H1 (cell line): Measurements from ENCODE around the gene SIRT5. TPM values are rescaled to one million over a fixed set of nuclear protein-coding genes. Genes with fewer than 3 reads are reported as not detected.

Experiments used
- CTCF ChIA-PET: fragments of 300-600 bp; sonication (Branson Sonifier 250); formaldehyde crosslinking; loops from one replicate; lab custom pipeline; 2021; ENCODE audit not compliant: partially characterized antibody; lab: Charles Lee
- POLR2A ChIA-PET: fragments of 300-600 bp; sonication (Branson Sonifier 250); formaldehyde crosslinking; loops from one replicate; lab custom pipeline; 2021; ENCODE audit warnings: inconsistent platforms; ENCODE audit not compliant: partially characterized antibody; lab: Charles Lee
- DNase-seq, 2 experiments: peaks; one replicate each; pipeline versions ENCODE4 v3.0.0 to v3.0.0-alpha.2; 2010 to 2022; ENCODE audit warnings: low spot score in 2 of 2, low read depth in 1 of 2, mixed read lengths in 1 of 2
- FAIRE-seq: peaks from 2 replicates; lab custom pipeline; 2011; peaks lifted over from hg19 to GRCh38; lab: Jason Lieb, UNC
- H2AFZ ChIP-seq: 2 replicates; pipeline ENCODE4 v1.8.1; 2012; ENCODE audit warnings: low read length, inconsistent platforms
- H2AK5ac ChIP-seq: 2 replicates; pipeline ENCODE4 v1.6.1; 2013; ENCODE audit warnings: low read depth, low read length
- H2BK120ac ChIP-seq: replicated peaks from 2 replicates; pipeline ENCODE3; 2013; ENCODE audit warnings: low read depth, low read length, inconsistent platforms
- H2BK12ac ChIP-seq: 2 replicates; pipeline ENCODE4 v1.6.1; 2013; ENCODE audit warnings: low read depth, low read length
- H2BK15ac ChIP-seq: 2 replicates; pipeline ENCODE4 v1.6.1; 2013; ENCODE audit warnings: low read length
- H2BK20ac ChIP-seq: 2 replicates; pipeline ENCODE4 v1.6.1; 2013; ENCODE audit warnings: low read length
- H2BK5ac ChIP-seq: 2 replicates; pipeline ENCODE4 v1.6.1; 2013; ENCODE audit warnings: low read depth, low read length
- H3K14ac ChIP-seq: 2 replicates; pipeline ENCODE4 v1.6.1; 2013; ENCODE audit warnings: inconsistent platforms; ENCODE audit not compliant: insufficient read length
- H3K18ac ChIP-seq: 2 replicates; pipeline ENCODE4 v1.6.1; 2013; ENCODE audit warnings: low read length; ENCODE audit errors: extremely low read depth
- H3K23ac ChIP-seq: 2 replicates; pipeline ENCODE4 v1.6.1; 2013; ENCODE audit warnings: inconsistent platforms; ENCODE audit not compliant: insufficient read length
- H3K23me2 ChIP-seq: 2 replicates; pipeline ENCODE4 v1.6.1; 2013; ENCODE audit warnings: low read depth, low read length
- H3K27ac ChIP-seq: 2 replicates; pipeline ENCODE4 v1.6.1; 2011; ENCODE audit warnings: low read depth, low read length, inconsistent platforms
- H3K27me3 ChIP-seq, 4 experiments: replicated peaks in 1 of 4; 1 replicate in 1 of 4; 2 replicates in 3 of 4; pipeline versions ENCODE4 v1.6.1 to v1.8.1; 2011 to 2013; ENCODE audit warnings: low read length in 3 of 4, mild to moderate bottlenecking in 3 of 4, inconsistent platforms in 2 of 4, mixed read lengths in 2 of 4, moderate library complexity in 1 of 4; ENCODE audit not compliant: control insufficient read depth in 3 of 4, insufficient read depth in 3 of 4; ENCODE audit errors: extremely low read depth in 1 of 4
- H3K36me3 ChIP-seq, 4 experiments: 2 replicates each; pipeline versions ENCODE4 v1.6.1 to v1.8.1; 2011 to 2013; ENCODE audit warnings: mild to moderate bottlenecking in 4 of 4, low read length in 3 of 4, moderate library complexity in 2 of 4, control low read depth in 1 of 4, inconsistent platforms in 1 of 4; ENCODE audit not compliant: insufficient read depth in 4 of 4, control insufficient read depth in 2 of 4
- H3K4ac ChIP-seq: replicated peaks from 2 replicates; pipeline ENCODE3; 2013; ENCODE audit warnings: low read length, low read depth, mixed read lengths, inconsistent platforms; ENCODE audit not compliant: insufficient read length
- H3K4me1 ChIP-seq, 4 experiments: replicated peaks in 1 of 4; 1 replicate in 1 of 4; 2 replicates in 3 of 4; pipeline versions ENCODE4 v1.6.1 to v1.8.1; 2011 to 2013; ENCODE audit warnings: low read length in 3 of 4, inconsistent platforms in 2 of 4, mixed read lengths in 1 of 4; ENCODE audit not compliant: insufficient read depth in 4 of 4, control insufficient read depth in 3 of 4
- H3K4me2 ChIP-seq, 2 experiments: 2 replicates each; pipeline versions ENCODE4 v1.6.1 to v1.8.1; 2011 to 2013; ENCODE audit warnings: low read depth in 2 of 2, low read length in 2 of 2, control low read depth in 1 of 2, inconsistent platforms in 1 of 2, mild to moderate bottlenecking in 1 of 2; ENCODE audit not compliant: insufficient read depth in 1 of 2
- H3K4me3 ChIP-seq, 4 experiments: fragments of 200-600, 300-600 bp in 1 of 4; sonication (generic), shearing (Covaris generic), sonication (Bioruptor Twin) in 1 of 4; 2 replicates each; pipeline versions ENCODE4 v1.5.1 to v1.8.1; 2011 to 2016; ENCODE audit warnings: low read length in 4 of 4, low read depth in 3 of 4, control low read depth in 2 of 4, inconsistent platforms in 2 of 4, mild to moderate bottlenecking in 2 of 4, mixed read lengths in 1 of 4, moderate library complexity in 1 of 4; ENCODE audit not compliant: insufficient read depth in 2 of 4; ENCODE audit errors: extremely low read depth in 1 of 4
- H3K56ac ChIP-seq: replicated peaks from 2 replicates; pipeline ENCODE3; 2013; ENCODE audit warnings: low read depth, mild to moderate bottlenecking, mixed read lengths, low read length, inconsistent platforms; ENCODE audit not compliant: insufficient read length
- H3K79me1 ChIP-seq: 2 replicates; pipeline ENCODE4 v1.6.1; 2013; ENCODE audit warnings: low read depth, low read length, control low read depth
- H3K79me2 ChIP-seq, 2 experiments: 2 replicates each; pipeline versions ENCODE4 v1.6.1 to v1.8.1; 2012 to 2013; ENCODE audit warnings: low read length in 2 of 2, mild to moderate bottlenecking in 2 of 2, inconsistent platforms in 1 of 2; ENCODE audit not compliant: insufficient read depth in 2 of 2, control insufficient read depth in 1 of 2
- H3K9ac ChIP-seq, 4 experiments: replicated peaks in 1 of 4; 1 replicate in 1 of 4; 2 replicates in 3 of 4; pipeline versions ENCODE4 v1.6.1 to v1.8.1; 2011 to 2013; ENCODE audit warnings: low read depth in 3 of 4, low read length in 3 of 4, control low read depth in 2 of 4, mild to moderate bottlenecking in 2 of 4, moderate library complexity in 2 of 4, inconsistent platforms in 1 of 4; ENCODE audit errors: extremely low read depth in 1 of 4
- H3K9me3 ChIP-seq, 2 experiments: 2 replicates each; pipeline versions ENCODE4 v1.6.1 to v1.8.1; 2012 to 2013; ENCODE audit warnings: mild to moderate bottlenecking in 2 of 2, moderate library complexity in 2 of 2, control low read depth in 1 of 2, inconsistent platforms in 1 of 2, low read depth in 1 of 2, low read length in 1 of 2, mixed read lengths in 1 of 2; ENCODE audit not compliant: insufficient read depth in 2 of 2
- H4K20me1 ChIP-seq, 2 experiments: replicated peaks in 1 of 2; 2 replicates each; pipeline versions ENCODE3 to v1.8.1; 2011 to 2013; ENCODE audit warnings: inconsistent platforms in 2 of 2, low read length in 2 of 2, mild to moderate bottlenecking in 1 of 2; ENCODE audit not compliant: insufficient read depth in 2 of 2, control insufficient read depth in 1 of 2
- H4K5ac ChIP-seq: 2 replicates; pipeline ENCODE4 v1.6.1; 2013; ENCODE audit warnings: low read length, low read depth, mixed read lengths, inconsistent platforms; ENCODE audit not compliant: insufficient read length
- H4K8ac ChIP-seq: 2 replicates; pipeline ENCODE4 v1.8.0; 2013; ENCODE audit warnings: mild to moderate bottlenecking, moderate library complexity, low read length, inconsistent platforms; ENCODE audit not compliant: insufficient read depth; ENCODE audit errors: extremely low read depth
- H4K91ac ChIP-seq: replicated peaks from 2 replicates; pipeline ENCODE3; 2013; ENCODE audit warnings: low read length, mixed read lengths, inconsistent platforms; ENCODE audit not compliant: insufficient read length
- CEBPB ChIP-seq: IDR thresholded peaks from 2 replicates; pipeline ENCODE4 v1.6.1; 2012; ENCODE audit warnings: low read depth, low read length
- JUND ChIP-seq: IDR thresholded peaks from 2 replicates; pipeline ENCODE4 v1.6.1; 2011; ENCODE audit warnings: mild to moderate bottlenecking, improper control_type of control experiment, low read length
- SRF ChIP-seq: IDR thresholded peaks from 2 replicates; pipeline ENCODE4 v1.6.1; 2011; ENCODE audit warnings: mild to moderate bottlenecking, low read depth, low read length, moderate library complexity
- TBP ChIP-seq: IDR thresholded peaks from 2 replicates; pipeline ENCODE4 v1.6.1; 2011; ENCODE audit warnings: low read depth, low read length, improper control_type of control experiment
- TEAD4 ChIP-seq: IDR thresholded peaks from 2 replicates; pipeline ENCODE4 v1.6.1; 2012; ENCODE audit warnings: low read depth, low read length, inconsistent platforms, mixed read lengths
- WGBS, 2 experiments: shearing (Covaris generic) in 1 of 2; methylation state at CpG; one replicate each; pipeline versions ENCODE4 v1.1.6 to v1.1.7; 2013 to 2015; ENCODE audit warnings: low lambda C conversion rate in 2 of 2, mixed read lengths in 2 of 2, inconsistent platforms in 1 of 2, low coverage in 1 of 2, missing lambda C conversion rate in 1 of 2; ENCODE audit not compliant: insufficient replicate concordance in 2 of 2, insufficient coverage in 1 of 2, insufficient read length in 1 of 2; ENCODE audit errors: extremely low coverage in 1 of 2, missing lambda C conversion rate in 1 of 2; 5-methylcytosine and 5-hydroxymethylcytosine counted together
- polyA plus RNA-seq, 7 experiments: library from polyadenylated mRNA; depleted of rRNA in 3 of 7; stranded (reverse) in 5 of 7; unstranded in 2 of 7; fragments of >200 nt in 5 of 7; fragments of 200-250 nt in 2 of 7; gene quantifications; 1 replicate in 5 of 7; 2 replicates in 1 of 7; 4 replicates in 1 of 7; pipeline versions ENCODE4 v1.2.1 to v1.2.3, GENCODE V29; 2011 to 2013; ENCODE audit warnings: missing spikeins in 2 of 7, mixed read lengths in 2 of 7
- total RNA-seq: library from RNA; stranded (reverse); fragmentation: NEBNext Ultra II Directional; extraction: Animal tissue kit (Norgen Biotek cat#: 25700); gene quantifications from 2 replicates; pipeline ENCODE4 v1.2.1, GENCODE V29; 2021

The SIRT5 gene
- total and polyA plus RNA-seq, 2 of the 8 experiments (the other 6 are each of a cell fraction or from before 2014, with no cell fraction given), result 7.4 to 14.7 TPM

GRCh38 chr6:13526357-13526726 is 48.1 kb upstream of the SIRT5 start:
- H4K20me1 ChIP-seq, result no peaks in the 10 kb centered on the region
- no peak overlapping the region for H2BK15ac ChIP-seq
- DNase-seq (no peak), FAIRE-seq (no peak)
- ChIA-PET CTCF (interaction anchor here (0.6 to 1.0 kb wide), 5 partner anchors 13 to 648 kb away, joined by 3 to 5 read pairs (median 3); no protein-coding TSS in a partner anchor), POLR2A (no interaction called here)
- TF ChIP-seq CEBPB (no peak), SRF (no peak), JUND (no peak), TEAD4 (no peak), TBP (no peak)
- H3K9me3 ChIP-seq, result no peaks in the 10 kb centered on the region
- no peak overlapping the region for H4K8ac ChIP-seq
- no peak overlapping the region for H2BK12ac ChIP-seq
- no peak overlapping the region for H2AFZ ChIP-seq
- no peaks in the 10 kb centered on the region; the same call in 1 of the 2 replicates for H3K23me2 ChIP-seq
- H3K4me1 ChIP-seq, result peaks cover 0 to 8% (median 2%) of the 10 kb centered on the region in 4 experiments; a peak in 3 of 7 replicates
- H3K27me3 ChIP-seq, result no peaks in the 10 kb centered on the region
- H3K56ac ChIP-seq, result no peak overlapping the region
- H3K36me3 ChIP-seq, result no peaks in the 10 kb centered on the region
- no peak overlapping the region for H3K4me2 ChIP-seq
- no peak overlapping the region for H4K5ac ChIP-seq
- H3K18ac ChIP-seq, result no peak overlapping the region
- H3K79me1 ChIP-seq, result no peaks in the 10 kb centered on the region
- no peak overlapping the region for H3K4me3 ChIP-seq
- no peak overlapping the region for H3K23ac ChIP-seq
- H3K14ac ChIP-seq, result no peak overlapping the region
- H2BK20ac ChIP-seq, result no peak overlapping the region
- no peak overlapping the region for H3K4ac ChIP-seq
- 94% methylated on average over 1 of the region's 1 CpG; no CpG with 5 or more reads in 1 of the 2 experiments for WGBS, 2 experiments
- H3K9ac ChIP-seq, result no peak overlapping the region
- H3K79me2 ChIP-seq, result no peaks in the 10 kb centered on the region
- no peak overlapping the region for H2BK120ac ChIP-seq
- H2AK5ac ChIP-seq, result no peak overlapping the region
- no peak overlapping the region for H2BK5ac ChIP-seq
- no peak overlapping the region for H3K27ac ChIP-seq
- no peak overlapping the region for H4K91ac ChIP-seq
